HepG2 (cell line): ENCODE data around the gene TH. TPM values are rescaled to one million over a fixed set of nuclear protein-coding genes. Genes with fewer than 3 reads are reported as not detected.

ENCODE experiments used
- ARNTL ChIP-seq: sonication (generic); formaldehyde crosslinking; IDR thresholded peaks from 2 replicates; pipeline ENCODE4 v1.4.0; 2020; ENCODE audit warnings: mild to moderate bottlenecking, missing genetic modification reagents
- DNMT1 ChIP-seq: sonication (generic); formaldehyde crosslinking; IDR thresholded peaks from 2 replicates; pipeline ENCODE4 v1.5.1; 2020; ENCODE audit warnings: mild to moderate bottlenecking, missing genetic modification reagents
- FOXM1 ChIP-seq: sonication (generic); formaldehyde crosslinking; IDR thresholded peaks from 2 replicates; pipeline ENCODE4 v1.5.0; 2020; ENCODE audit warnings: missing genetic modification reagents
- HNF4A ChIP-seq: sonication (generic); formaldehyde crosslinking; IDR thresholded peaks from 2 replicates; pipeline ENCODE4 v1.4.0; 2020; ENCODE audit warnings: missing genetic modification reagents
- IRF2 ChIP-seq: IDR thresholded peaks from 2 replicates; pipeline ENCODE4 v1.6.1; 2018; ENCODE audit warnings: missing genetic modification reagents, missing compliant biosample characterization
- JDP2 ChIP-seq: sonication (generic); formaldehyde crosslinking; IDR thresholded peaks from 2 replicates; pipeline ENCODE4 v1.8.1; 2022; ENCODE audit warnings: missing genetic modification reagents, borderline replicate concordance
- PCBP1 ChIP-seq: fragments of 200-400 bp; formaldehyde crosslinking; IDR thresholded peaks from 2 replicates; pipeline ENCODE4 v1.6.1; 2017; ENCODE audit warnings: mild to moderate bottlenecking, low read depth, low read length, borderline replicate concordance
- SOX6 ChIP-seq, 2 experiments: fragments of 450-650 bp in 1 of 2; sonication (generic) in 1 of 2; formaldehyde crosslinking in 1 of 2; IDR thresholded peaks; 2 replicates each; pipeline versions ENCODE4 v1.4.0 to v1.6.1; 2017 to 2020; ENCODE audit warnings: antibody characterized with exemption in 1 of 2, mild to moderate bottlenecking in 1 of 2, missing genetic modification reagents in 1 of 2
- SP1 ChIP-seq, 2 experiments: fragments of 450-650 bp in 1 of 2; sonication (generic) in 1 of 2; formaldehyde crosslinking in 1 of 2; IDR thresholded peaks; 2 replicates each; pipeline versions ENCODE4 v1.4.0 to v1.6.1; 2016 to 2020; ENCODE audit warnings: missing genetic modification reagents in 1 of 2
- SP4 ChIP-seq: sonication (generic); formaldehyde crosslinking; IDR thresholded peaks from 2 replicates; pipeline ENCODE4 v1.8.1; 2023; ENCODE audit warnings: mild to moderate bottlenecking, missing genetic modification reagents
- SRSF4 ChIP-seq: fragments of 200-400 bp; formaldehyde crosslinking; IDR thresholded peaks from one replicate; pipeline ENCODE4 v1.6.1; 2018; ENCODE audit warnings: mild to moderate bottlenecking, low read depth, low read length, moderate library complexity; ENCODE audit not compliant: poor library complexity, severe bottlenecking
- TEAD3 ChIP-seq: optimal IDR thresholded peaks from 2 replicates; pipeline ENCODE3; 2016; ENCODE audit warnings: borderline replicate concordance
- ZNF138 ChIP-seq: sonication (generic); formaldehyde crosslinking; IDR thresholded peaks from 2 replicates; pipeline ENCODE4 v1.5.0; 2020; ENCODE audit warnings: mild to moderate bottlenecking, low read depth, missing genetic modification reagents
- ZNF317 ChIP-seq: sonication (generic); formaldehyde crosslinking; IDR thresholded peaks from 2 replicates; pipeline ENCODE4 v1.5.0; 2020; ENCODE audit warnings: mild to moderate bottlenecking, missing genetic modification reagents
- ZNF670 ChIP-seq: sonication (generic); formaldehyde crosslinking; IDR thresholded peaks from 2 replicates; pipeline ENCODE4 v1.8.0; 2022; ENCODE audit warnings: mild to moderate bottlenecking, missing genetic modification reagents, borderline replicate concordance
- ZNF746 ChIP-seq: sonication (generic); formaldehyde crosslinking; IDR thresholded peaks from 2 replicates; pipeline ENCODE4 v1.8.0; 2022; ENCODE audit warnings: mild to moderate bottlenecking, missing genetic modification reagents
- ZNF83 ChIP-seq: sonication (generic); formaldehyde crosslinking; IDR thresholded peaks from 2 replicates; pipeline ENCODE4 v1.4.0; 2020; ENCODE audit warnings: missing genetic modification reagents, mild to moderate bottlenecking, borderline replicate concordance
- ZZZ3 ChIP-seq: sonication (generic); formaldehyde crosslinking; IDR thresholded peaks from 2 replicates; pipeline ENCODE4 v1.4.0; 2020; ENCODE audit warnings: missing genetic modification reagents, mild to moderate bottlenecking, borderline replicate concordance
- polyA plus RNA-seq, 8 experiments: library from polyadenylated mRNA; depleted of rRNA in 3 of 8; stranded (reverse) in 7 of 8; unstranded in 1 of 8; fragments of >200 nt; fragmentation: Illumina TruSeq in 4 of 8; extraction: Trizol in 4 of 8; gene quantifications; 2 replicates each; pipeline versions ENCODE4 v1.2.1 to v1.2.3, GENCODE V29; 2011 to 2016; ENCODE audit warnings: low read depth in 4 of 8, missing spikeins in 1 of 8, mixed read lengths in 1 of 8; ENCODE audit not compliant: insufficient read depth in 1 of 8
- total RNA-seq, 5 experiments: library from RNA; depleted of rRNA; stranded (reverse); fragments of >200 nt; fragmentation: Illumina TruSeq; extraction: Trizol; gene quantifications; 2 replicates each; pipeline ENCODE4 v1.2.3, GENCODE V29; 2016; ENCODE audit warnings: low read depth in 1 of 5
- TF ChIP-seq, protein P1 (sequence below): sonication (generic); formaldehyde crosslinking; IDR thresholded peaks from 2 replicates; pipeline ENCODE4 v1.4.0; 2020; ENCODE audit warnings: mild to moderate bottlenecking, missing genetic modification reagents
- TF ChIP-seq, protein P2 (sequence below): sonication (generic); formaldehyde crosslinking; IDR thresholded peaks from 2 replicates; pipeline ENCODE4 v1.4.0; 2020; ENCODE audit warnings: mild to moderate bottlenecking, missing genetic modification reagents
- TF ChIP-seq, protein P3 (sequence below): sonication (generic); formaldehyde crosslinking; conservative IDR thresholded peaks from 2 replicates; pipeline ENCODE4 v1.8.0; 2022; ENCODE audit warnings: mild to moderate bottlenecking, moderate library complexity, missing genetic modification reagents

The TH gene
- total and polyA plus RNA-seq, 2 of the 13 experiments (the other 11 are each of a cell fraction or from before 2014, with no cell fraction given) = 0.36 TPM; not detected in 1

- TF ChIP-seq TEAD3 (peak; percentile 44), IRF2 (CRISPR knock-in tag) (0 out of 2 replicates have a peak, but pooled peaks have one; percentile 19), ZNF138 (CRISPR knock-in tag) (no peak), PCBP1 (peak; percentile 70; the same call in 1 of the 2 replicates), FOXM1 (CRISPR knock-in tag) (peak; percentile 23; the same call in 1 of the 2 replicates), JDP2 (CRISPR knock-in tag) (no peak), SOX6 (IDR thresholded peaks at IDR 0.05) (no peak), SOX6 (CRISPR knock-in tag; IDR thresholded peaks at IDR 0.05) (no peak; the same call in 1 of the 2 replicates), ZZZ3 (CRISPR knock-in tag) (no peak), ZNF83 (CRISPR knock-in tag) (no peak), SP1 (IDR thresholded peaks at IDR 0.05) (no peak), SP1 (CRISPR knock-in tag; IDR thresholded peaks at IDR 0.05) (peak; percentile 22; the same call in 1 of the 2 replicates), SRSF4 (no peak), ZNF670 (CRISPR knock-in tag) (no peak), ZNF317 (CRISPR knock-in tag) (peak; percentile 16; the same call in 1 of the 2 replicates), SP4 (CRISPR knock-in tag) (peak; percentile 42; the same call in 1 of the 2 replicates), ZNF746 (CRISPR knock-in tag) (no peak), ARNTL (CRISPR knock-in tag) (no peak), DNMT1 (CRISPR knock-in tag) (0 out of 2 replicates have a peak, but pooled peaks have one; percentile 36), HNF4A (CRISPR knock-in tag) (no peak)
- TF ChIP-seq, protein P1, sequence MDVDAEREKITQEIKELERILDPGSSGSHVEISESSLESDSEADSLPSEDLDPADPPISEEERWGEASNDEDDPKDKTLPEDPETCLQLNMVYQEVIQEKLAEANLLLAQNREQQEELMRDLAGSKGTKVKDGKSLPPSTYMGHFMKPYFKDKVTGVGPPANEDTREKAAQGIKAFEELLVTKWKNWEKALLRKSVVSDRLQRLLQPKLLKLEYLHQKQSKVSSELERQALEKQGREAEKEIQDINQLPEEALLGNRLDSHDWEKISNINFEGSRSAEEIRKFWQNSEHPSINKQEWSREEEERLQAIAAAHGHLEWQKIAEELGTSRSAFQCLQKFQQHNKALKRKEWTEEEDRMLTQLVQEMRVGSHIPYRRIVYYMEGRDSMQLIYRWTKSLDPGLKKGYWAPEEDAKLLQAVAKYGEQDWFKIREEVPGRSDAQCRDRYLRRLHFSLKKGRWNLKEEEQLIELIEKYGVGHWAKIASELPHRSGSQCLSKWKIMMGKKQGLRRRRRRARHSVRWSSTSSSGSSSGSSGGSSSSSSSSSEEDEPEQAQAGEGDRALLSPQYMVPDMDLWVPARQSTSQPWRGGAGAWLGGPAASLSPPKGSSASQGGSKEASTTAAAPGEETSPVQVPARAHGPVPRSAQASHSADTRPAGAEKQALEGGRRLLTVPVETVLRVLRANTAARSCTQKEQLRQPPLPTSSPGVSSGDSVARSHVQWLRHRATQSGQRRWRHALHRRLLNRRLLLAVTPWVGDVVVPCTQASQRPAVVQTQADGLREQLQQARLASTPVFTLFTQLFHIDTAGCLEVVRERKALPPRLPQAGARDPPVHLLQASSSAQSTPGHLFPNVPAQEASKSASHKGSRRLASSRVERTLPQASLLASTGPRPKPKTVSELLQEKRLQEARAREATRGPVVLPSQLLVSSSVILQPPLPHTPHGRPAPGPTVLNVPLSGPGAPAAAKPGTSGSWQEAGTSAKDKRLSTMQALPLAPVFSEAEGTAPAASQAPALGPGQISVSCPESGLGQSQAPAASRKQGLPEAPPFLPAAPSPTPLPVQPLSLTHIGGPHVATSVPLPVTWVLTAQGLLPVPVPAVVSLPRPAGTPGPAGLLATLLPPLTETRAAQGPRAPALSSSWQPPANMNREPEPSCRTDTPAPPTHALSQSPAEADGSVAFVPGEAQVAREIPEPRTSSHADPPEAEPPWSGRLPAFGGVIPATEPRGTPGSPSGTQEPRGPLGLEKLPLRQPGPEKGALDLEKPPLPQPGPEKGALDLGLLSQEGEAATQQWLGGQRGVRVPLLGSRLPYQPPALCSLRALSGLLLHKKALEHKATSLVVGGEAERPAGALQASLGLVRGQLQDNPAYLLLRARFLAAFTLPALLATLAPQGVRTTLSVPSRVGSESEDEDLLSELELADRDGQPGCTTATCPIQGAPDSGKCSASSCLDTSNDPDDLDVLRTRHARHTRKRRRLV = peak; percentile 22; the same call in 1 of the 2 replicates
- TF ChIP-seq, protein P2, sequence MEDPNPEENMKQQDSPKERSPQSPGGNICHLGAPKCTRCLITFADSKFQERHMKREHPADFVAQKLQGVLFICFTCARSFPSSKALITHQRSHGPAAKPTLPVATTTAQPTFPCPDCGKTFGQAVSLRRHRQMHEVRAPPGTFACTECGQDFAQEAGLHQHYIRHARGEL (CRISPR knock-in tag) = no peak
- TF ChIP-seq, protein P3, sequence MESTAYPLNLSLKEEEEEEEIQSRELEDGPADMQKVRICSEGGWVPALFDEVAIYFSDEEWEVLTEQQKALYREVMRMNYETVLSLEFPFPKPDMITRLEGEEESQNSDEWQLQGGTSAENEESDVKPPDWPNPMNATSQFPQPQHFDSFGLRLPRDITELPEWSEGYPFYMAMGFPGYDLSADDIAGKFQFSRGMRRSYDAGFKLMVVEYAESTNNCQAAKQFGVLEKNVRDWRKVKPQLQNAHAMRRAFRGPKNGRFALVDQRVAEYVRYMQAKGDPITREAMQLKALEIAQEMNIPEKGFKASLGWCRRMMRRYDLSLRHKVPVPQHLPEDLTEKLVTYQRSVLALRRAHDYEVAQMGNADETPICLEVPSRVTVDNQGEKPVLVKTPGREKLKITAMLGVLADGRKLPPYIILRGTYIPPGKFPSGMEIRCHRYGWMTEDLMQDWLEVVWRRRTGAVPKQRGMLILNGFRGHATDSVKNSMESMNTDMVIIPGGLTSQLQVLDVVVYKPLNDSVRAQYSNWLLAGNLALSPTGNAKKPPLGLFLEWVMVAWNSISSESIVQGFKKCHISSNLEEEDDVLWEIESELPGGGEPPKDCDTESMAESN = no peak; the same call in 1 of the 2 replicates
These were observed 34.2 kb downstream of the TH start (continued) for GRCh38 chr11:2137202-2138067.
